ENCODE results near the gene TMCC1. TPM values are rescaled to one million over a fixed set of nuclear protein-coding genes. Genes with fewer than 3 reads are reported as not detected.

TMCC1 gene
- total and polyA plus RNA-seq, 2 donors (not counting 1 experiment from before 2014, with no cell fraction given), result 8.5 to 32.2 TPM

GRCh38 chr3:129686941-129687340 is 206.6 kb downstream of the TMCC1 start:
- Mint-ChIP-seq H3K27ac (no peak overlapping the region), H3K27me3 (no peaks in the 10 kb centered on the region), H3K9me3 (ENCODE audit: insufficient read depth) (no peaks in the 10 kb centered on the region), H3K4me1 (peaks cover 6% of the 10 kb centered on the region), H3K4me3 (no peak overlapping the region)
- peaks cover 3 to 4% of the 10 kb centered on the region in 2 donors for H3K4me1 ChIP-seq (ENCODE audit: control insufficient read depth in 2 of 2, insufficient read depth in 2 of 2, low read length in 2 of 2)
- H3K79me2 ChIP-seq (ENCODE audit: control insufficient read depth, insufficient read depth, low read length), result peaks cover 19% of the 10 kb centered on the region
- ChIA-PET POLR2A (interaction anchor here (0.6 kb wide), 1 partner anchor 105 kb away, joined by 3 read pairs; no protein-coding TSS in a partner anchor), CTCF (no interaction called here)
- no CpG with 5 or more reads among the region's 2 CpGs for WGBS (ENCODE audit: insufficient coverage)
- H3K9me3 ChIP-seq (ENCODE audit: control extremely low read depth in 1 of 3, control insufficient read depth in 2 of 3, insufficient read depth in 1 of 3, low read length in 2 of 3), result peaks cover 0 to 1% (median 0%) of the 10 kb centered on the region in 3 donors
- intact Hi-C loops (cut with micrococcal nuclease), result no loop called here
- no peak overlapping the region for H3K4me3 ChIP-seq (ENCODE audit: control extremely low read depth in 1 of 5, extremely low read depth in 1 of 5, insufficient read depth in 1 of 5, low read depth in 2 of 5, low read length in 4 of 5)
- TF ChIP-seq CTCF (IDR thresholded peaks at IDR 0.05) (no peak), EZH2 (IDR thresholded peaks at IDR 0.05; ENCODE audit: borderline replicate concordance, insufficient read depth, low read depth, low read length, poor library complexity, severe bottlenecking) (no peak)
- no peak overlapping the region for H3K4me2 ChIP-seq (replicated peaks; ENCODE audit: low read depth, low read length, poor library complexity, severe bottlenecking)
- H3K27me3 ChIP-seq (replicated peaks in 1 of 4; ENCODE audit: control extremely low read depth in 1 of 4, control insufficient read depth in 3 of 4, insufficient read depth in 4 of 4, low read length in 3 of 4), result no peaks in the 10 kb centered on the region
- H3K36me3 ChIP-seq (replicated peaks in 1 of 2; ENCODE audit: control extremely low read depth in 1 of 2, control insufficient read depth in 1 of 2, extremely low read depth in 1 of 2, insufficient read depth in 2 of 2, low read length in 1 of 2), result peaks cover 0 to 1% of the 10 kb centered on the region in 2 experiments
- no peak overlapping the region for H2AFZ ChIP-seq (ENCODE audit: insufficient read depth, low read depth, low read length, poor library complexity, severe bottlenecking)
- DNase-seq (no peak), ATAC-seq (ENCODE audit: low read depth) (no peak)
- no peak overlapping the region for H3K9ac ChIP-seq (ENCODE audit: low read length)
- H4K20me1 ChIP-seq (ENCODE audit: control insufficient read depth, insufficient read depth, low read length, poor library complexity, severe bottlenecking), result no peaks in the 10 kb centered on the region
- no peak overlapping the region for H3K27ac ChIP-seq (ENCODE audit: low read length in 2 of 2)

GRCh38 chr3:129684270-129684669 is 209.2 kb downstream of the TMCC1 start:
- intact Hi-C loops (cut with micrococcal nuclease), result no loop called here
- H3K9me3 Mint-ChIP-seq (ENCODE audit: insufficient read depth), result no peaks in the 10 kb centered on the region
- Histone ChIP-seq H3K4me3 (ENCODE audit: control extremely low read depth in 1 of 5, extremely low read depth in 1 of 5, insufficient read depth in 1 of 5, low read depth in 2 of 5, low read length in 4 of 5) (no peak overlapping the region), H3K27ac (ENCODE audit: low read length in 2 of 2) (no peak overlapping the region), H3K4me2 (replicated peaks; ENCODE audit: low read depth, low read length, poor library complexity, severe bottlenecking) (no peak overlapping the region), H2AFZ (ENCODE audit: insufficient read depth, low read depth, low read length, poor library complexity, severe bottlenecking) (no peak overlapping the region), H3K79me2 (ENCODE audit: control insufficient read depth, insufficient read depth, low read length) (peaks cover 12% of the 10 kb centered on the region), H3K4me1 (ENCODE audit: control insufficient read depth in 2 of 2, insufficient read depth in 2 of 2, low read length in 2 of 2) (no peaks in the 10 kb centered on the region), H3K9ac (ENCODE audit: low read length) (no peak overlapping the region), H3K9me3 (ENCODE audit: control extremely low read depth in 1 of 3, control insufficient read depth in 2 of 3, insufficient read depth in 1 of 3, low read length in 2 of 3) (peaks cover 0 to 1% (median 0%) of the 10 kb centered on the region in 3 donors), H4K20me1 (ENCODE audit: control insufficient read depth, insufficient read depth, low read length, poor library complexity, severe bottlenecking) (no peaks in the 10 kb centered on the region), H3K36me3 (replicated peaks in 1 of 2; ENCODE audit: control extremely low read depth in 1 of 2, control insufficient read depth in 1 of 2, extremely low read depth in 1 of 2, insufficient read depth in 2 of 2, low read length in 1 of 2) (peaks cover 0 to 1% of the 10 kb centered on the region in 2 experiments), H3K27me3 (replicated peaks in 1 of 4; ENCODE audit: control extremely low read depth in 1 of 4, control insufficient read depth in 3 of 4, insufficient read depth in 4 of 4, low read length in 3 of 4) (no peaks in the 10 kb centered on the region)
- TF ChIP-seq EZH2 (IDR thresholded peaks at IDR 0.05; ENCODE audit: borderline replicate concordance, insufficient read depth, low read depth, low read length, poor library complexity, severe bottlenecking) (no peak), CTCF (IDR thresholded peaks at IDR 0.05) (no peak)
- ChIA-PET CTCF (no interaction called here), POLR2A (no interaction called here)
- no peaks in the 10 kb centered on the region for H3K27me3 Mint-ChIP-seq
- H3K4me1 Mint-ChIP-seq, result peaks cover 5% of the 10 kb centered on the region
- no peak for ATAC-seq (ENCODE audit: low read depth)
- H3K4me3 Mint-ChIP-seq, result no peak overlapping the region
- WGBS (ENCODE audit: insufficient coverage), result 80% methylated on average over 1 of the region's 3 CpGs
- H3K27ac Mint-ChIP-seq, result no peak overlapping the region
- DNase-seq, result no peak

Measured in B cell (primary cell).